GM12878 (cell line): Measurements from ENCODE around the gene MGAT5. TPM values are rescaled to one million over a fixed set of nuclear protein-coding genes. Genes with fewer than 3 reads are reported as not detected.

Experiments used
- ATAC-seq: fragments of 200-7000 bp; cut with Tn5 transposase; 3 replicates; pipeline ENCODE4 v1.9.1; 2020; ENCODE audit warnings: mild to moderate bottlenecking, moderate library complexity
- BruUV-seq: library from RNA; stranded (reverse); fragments of 400-500 nt; replicated peaks from 2 replicates; lab custom pipeline; 2021; lab: Mats Ljungman, UMichigan
- CTCF ChIA-PET: fragments of 300-600 bp; sonication (Branson Sonifier 250); formaldehyde crosslinking; extraction: SDS; loops from one replicate; lab custom pipeline; 2021; ENCODE audit warnings: inconsistent platforms; lab: Yijun Ruan, JAX
- POLR2A ChIA-PET: fragments of 350-600 bp; formaldehyde crosslinking; extraction: SDS; loops from one replicate; lab custom pipeline; 2021; ENCODE audit warnings: inconsistent platforms; lab: Charles Lee
- RAD21 ChIA-PET: fragments of 300-600 bp; sonication (Branson Sonifier 250); formaldehyde crosslinking; loops from one replicate; lab custom pipeline; 2023; ENCODE audit warnings: antibody characterized with exemption; ENCODE audit not compliant: unreplicated experiment; lab: Charles Lee
- SMC1A ChIA-PET: fragments of 300-600 bp; sonication (Branson Sonifier 250); formaldehyde crosslinking; loops from one replicate; lab custom pipeline; 2023; ENCODE audit not compliant: unreplicated experiment, uncharacterized antibody; lab: Charles Lee
- DNase-seq: peaks from one replicate; pipeline ENCODE4 v3.0.0-alpha.2; 2011; ENCODE audit warnings: low read depth, low spot score
- FAIRE-seq: peaks from 3 replicates; lab custom pipeline; 2011; peaks lifted over from hg19 to GRCh38; lab: Jason Lieb, UNC
- H2AFZ ChIP-seq: 2 replicates; pipeline ENCODE4 v1.6.0; 2011; ENCODE audit warnings: low read depth, low read length, control low read depth; ENCODE audit not compliant: control insufficient read depth
- H3K27ac ChIP-seq: 2 replicates; pipeline ENCODE4 v1.5.1; 2011; ENCODE audit warnings: control low read depth; ENCODE audit not compliant: control insufficient read depth, insufficient read depth
- H3K27me3 ChIP-seq, 2 experiments: replicated peaks in 1 of 2; 2 replicates each; pipeline versions ENCODE4 v1.6.0 to v1.6.1; 2011; ENCODE audit warnings: low read length in 1 of 2; ENCODE audit not compliant: control insufficient read depth in 2 of 2, insufficient read depth in 2 of 2
- H3K36me3 ChIP-seq, 2 experiments: 2 replicates each; pipeline ENCODE4 v1.5.1; 2011; ENCODE audit warnings: low read length in 1 of 2; ENCODE audit not compliant: control insufficient read depth in 2 of 2, insufficient read depth in 2 of 2
- H3K4me1 ChIP-seq: 2 replicates; pipeline ENCODE4 v1.6.1; 2011; ENCODE audit warnings: mild to moderate bottlenecking, low read length, moderate library complexity, mixed read lengths; ENCODE audit not compliant: control insufficient read depth, insufficient read depth
- H3K4me2 ChIP-seq: 2 replicates; pipeline ENCODE4 v1.6.0; 2011; ENCODE audit warnings: control low read depth; ENCODE audit not compliant: control insufficient read depth, insufficient read depth
- H3K4me3 ChIP-seq: fragments of 200-600 bp; sonication (generic); 2 replicates; pipeline ENCODE4 v1.5.1; 2016
- H3K79me2 ChIP-seq: 2 replicates; pipeline ENCODE4 v1.6.0; 2011; ENCODE audit warnings: low read length; ENCODE audit not compliant: control insufficient read depth, insufficient read depth
- H3K9ac ChIP-seq: 2 replicates; pipeline ENCODE4 v1.8.0; 2011; ENCODE audit warnings: low read length, control low read depth, mixed read lengths; ENCODE audit not compliant: control insufficient read depth, insufficient read depth
- H3K9me3 ChIP-seq: replicated peaks from 3 replicates; pipeline ENCODE4 v1.5.1; 2011; ENCODE audit warnings: mild to moderate bottlenecking, low read length; ENCODE audit not compliant: control insufficient read depth, insufficient read depth
- H4K20me1 ChIP-seq: 2 replicates; pipeline ENCODE4 v1.6.0; 2011; ENCODE audit not compliant: control insufficient read depth, insufficient read depth
- ELK1 ChIP-seq: IDR thresholded peaks from 2 replicates; pipeline ENCODE4 v1.6.1; 2012; ENCODE audit warnings: low read depth, low read length, improper control_type of control experiment
- FOXK2 ChIP-seq: fragments of 450-650 bp; IDR thresholded peaks from 2 replicates; pipeline ENCODE4 v1.6.1; 2017; ENCODE audit warnings: mild to moderate bottlenecking, moderate library complexity
- HDGF ChIP-seq: fragments of 450-650 bp; IDR thresholded peaks from 2 replicates; pipeline ENCODE4 v1.6.1; 2016; ENCODE audit warnings: antibody characterized with exemption
- IKZF2 ChIP-seq, 2 experiments: fragments of 450-650 bp; IDR thresholded peaks; 2 replicates each; pipeline ENCODE4 v1.6.1; 2017; ENCODE audit warnings: mild to moderate bottlenecking in 2 of 2, moderate library complexity in 2 of 2
- NFYA ChIP-seq: IDR thresholded peaks from 2 replicates; pipeline ENCODE4 v1.6.1; 2011; ENCODE audit warnings: low read depth, mild to moderate bottlenecking, low read length, improper control_type of control experiment, borderline replicate concordance
- PML ChIP-seq: IDR thresholded peaks from 2 replicates; pipeline ENCODE4 v1.6.1; 2012; ENCODE audit warnings: low read length, inconsistent platforms
- POLR2AphosphoS2 ChIP-seq: IDR thresholded peaks from 2 replicates; pipeline ENCODE4 v1.6.1; 2011; ENCODE audit warnings: low read depth, mild to moderate bottlenecking, low read length, improper control_type of control experiment, moderate library complexity
- RUNX3 ChIP-seq: IDR thresholded peaks from 2 replicates; pipeline ENCODE4 v1.6.1; 2012; ENCODE audit warnings: low read length, inconsistent platforms
- SMC3 ChIP-seq: IDR thresholded peaks from 2 replicates; pipeline ENCODE4 v1.6.1; 2011; ENCODE audit warnings: low read length, improper control_type of control experiment, borderline replicate concordance
- YBX1 ChIP-seq: fragments of 450-650 bp; IDR thresholded peaks from 2 replicates; pipeline ENCODE4 v1.6.1; 2016; ENCODE audit warnings: antibody characterized with exemption
- WGBS: methylation state at CpG from one replicate; pipeline ENCODE4 v1.1.6; 2016; ENCODE audit warnings: low lambda C conversion rate; ENCODE audit not compliant: insufficient replicate concordance, insufficient coverage; ENCODE audit errors: missing lambda C conversion rate; 5-methylcytosine and 5-hydroxymethylcytosine counted together
- in situ Hi-C: fragments of 300-500 bp; cut with MboI; formaldehyde crosslinking; loops from 9 replicates; pipeline ENCODE4 v1.14.3; 2018; ENCODE audit warnings: mixed read lengths
- intact Hi-C: fragments of 100-400 bp; cut with micrococcal nuclease; formaldehyde crosslinking; loops from one replicate; pipeline ENCODE4 v1.14.2; 2022; ENCODE audit not compliant: unreplicated experiment
- polyA plus RNA-seq, 11 experiments: library from polyadenylated mRNA; depleted of rRNA in 4 of 11; unstranded in 6 of 11; stranded (reverse) in 5 of 11; fragments of >200 nt; fragmentation: Nextera tagmentation in 4 of 11; fragmentation: Illumina TruSeq in 1 of 11; extraction: Ambion mirVana in 4 of 11; extraction: Trizol in 1 of 11; gene quantifications; 1 replicate in 1 of 11; 2 replicates in 10 of 11; pipeline versions ENCODE4 v1.2.1 to v1.2.3, GENCODE V29; 2011 to 2016; ENCODE audit warnings: inconsistent platforms in 2 of 11, missing spikeins in 2 of 11, low read depth in 1 of 11
- total RNA-seq, 4 experiments: library from RNA; depleted of rRNA in 3 of 4; stranded (reverse); fragments of >200 nt in 3 of 4; fragmentation: Illumina TruSeq in 1 of 4; extraction: Trizol in 1 of 4; gene quantifications; 2 replicates each; pipeline versions ENCODE4 v1.2.1 to v1.2.3, GENCODE V29; 2013 to 2021
- TF ChIP-seq, protein P1 (sequence below): fragments of 450-650 bp; IDR thresholded peaks from 2 replicates; pipeline ENCODE4 v1.6.1; 2017; ENCODE audit warnings: low read depth, mild to moderate bottlenecking, moderate library complexity

The MGAT5 gene
- total and polyA plus RNA-seq, 10 of the 15 experiments (the other 5 are each of a cell fraction or from before 2014, with no cell fraction given) = 4.9 to 104 (median 36.2) TPM

DNA sequence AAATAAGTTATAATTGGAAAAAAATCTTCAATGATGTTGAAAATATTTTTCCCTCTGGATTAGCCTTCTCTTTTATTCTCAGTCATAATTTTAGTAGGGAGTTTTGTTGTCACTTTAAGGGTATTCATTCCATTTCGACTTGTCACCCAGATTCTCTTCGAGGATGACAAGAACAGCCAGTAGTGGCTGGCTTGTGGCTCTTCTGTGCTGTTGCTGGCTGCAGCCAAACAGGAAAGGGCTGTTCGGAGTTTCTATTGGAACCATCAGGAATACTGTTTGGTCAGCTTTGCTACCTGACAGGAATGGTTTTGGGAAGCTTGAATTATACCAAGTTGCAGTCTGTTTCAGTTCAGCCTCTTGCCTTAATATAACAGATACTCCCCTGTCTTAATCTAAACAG lies 41.6 kb downstream of the MGAT5 start:
- ChIA-PET SMC1A (interaction anchor here (0.9 to 3.0 kb wide), 7 partner anchors 11 to 300 kb away, joined by 3 to 11 read pairs (median 6); no protein-coding TSS in a partner anchor), CTCF (interaction anchor here (0.7 kb wide), 1 partner anchor 177 kb away, joined by 3 read pairs; no protein-coding TSS in a partner anchor)

DNA sequence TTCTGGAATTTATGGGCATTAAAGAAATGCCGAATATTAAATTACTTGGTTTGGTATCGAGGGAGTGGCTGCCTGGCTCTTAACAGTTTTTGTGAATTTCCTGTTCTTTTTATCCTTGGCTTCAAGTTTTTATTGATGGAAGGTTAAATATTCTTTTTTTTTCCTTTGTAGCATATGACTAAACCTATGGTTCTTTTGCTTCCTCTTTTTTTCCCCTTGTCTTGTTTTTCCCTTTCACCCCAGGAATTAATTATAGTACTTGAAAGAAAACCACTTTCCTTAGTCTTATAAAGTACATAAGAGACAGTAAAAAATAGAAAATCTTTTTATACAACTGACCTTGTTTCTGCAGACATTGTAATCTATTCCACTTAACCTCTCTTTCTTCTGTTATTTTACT lies 42.4 kb downstream of the MGAT5 start:
- Histone ChIP-seq H3K27me3 (no peaks in the 10 kb centered on the region), H3K79me2 (peaks cover 55% of the 10 kb centered on the region), H3K4me2 (no peak overlapping the region), H3K36me3 (peaks cover 1 to 7% of the 10 kb centered on the region in 2 experiments; a peak in 3 of 4 replicates), H3K9ac (no peak overlapping the region), H3K9me3 (no peaks in the 10 kb centered on the region), H3K4me1 (peaks cover 48% of the 10 kb centered on the region), H3K4me3 (no peak overlapping the region), H4K20me1 (no peaks in the 10 kb centered on the region), H2AFZ (no peak overlapping the region), H3K27ac (peak overlapping the region; percentile 9; the same call in 1 of the 2 replicates)
- no peak for DNase-seq
- TF ChIP-seq SMC3 (no peak), NFYA (no peak), RUNX3 (0 out of 2 replicates have a peak, but pooled peaks have one; percentile 7), YBX1 (no peak), HDGF (no peak), IKZF2 (IDR thresholded peaks at IDR 0.05) (peak; percentile 44 to 45; a peak in 2 of 4 replicates)
- TF ChIP-seq, protein P1, sequence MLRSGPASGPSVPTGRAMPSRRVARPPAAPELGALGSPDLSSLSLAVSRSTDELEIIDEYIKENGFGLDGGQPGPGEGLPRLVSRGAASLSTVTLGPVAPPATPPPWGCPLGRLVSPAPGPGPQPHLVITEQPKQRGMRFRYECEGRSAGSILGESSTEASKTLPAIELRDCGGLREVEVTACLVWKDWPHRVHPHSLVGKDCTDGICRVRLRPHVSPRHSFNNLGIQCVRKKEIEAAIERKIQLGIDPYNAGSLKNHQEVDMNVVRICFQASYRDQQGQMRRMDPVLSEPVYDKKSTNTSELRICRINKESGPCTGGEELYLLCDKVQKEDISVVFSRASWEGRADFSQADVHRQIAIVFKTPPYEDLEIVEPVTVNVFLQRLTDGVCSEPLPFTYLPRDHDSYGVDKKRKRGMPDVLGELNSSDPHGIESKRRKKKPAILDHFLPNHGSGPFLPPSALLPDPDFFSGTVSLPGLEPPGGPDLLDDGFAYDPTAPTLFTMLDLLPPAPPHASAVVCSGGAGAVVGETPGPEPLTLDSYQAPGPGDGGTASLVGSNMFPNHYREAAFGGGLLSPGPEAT = 0 out of 2 replicates have a peak, but pooled peaks have one; percentile 17
- intact Hi-C loops = no loop called here
- RAD21 ChIA-PET = no interaction called here
- FAIRE-seq = no peak
- WGBS = 89% methylated on average over 2 of the region's 2 CpGs
- ATAC-seq = no peak
- no TSS peak for BruUV-seq
- SMC1A ChIA-PET = interaction anchor here (0.9 to 3.0 kb wide), 6 partner anchors 10 to 300 kb away, joined by 3 to 11 read pairs (median 6); no protein-coding TSS in a partner anchor
- CTCF ChIA-PET = interaction anchor here (0.9 to 1.4 kb wide), 3 partner anchors 18 to 115 kb away, joined by 3 to 5 read pairs (median 3); no protein-coding TSS in a partner anchor
- POLR2A ChIA-PET = no interaction called here
- in situ Hi-C loops = no loop called here

More for the DNA sequence above, 41.6 kb downstream of the MGAT5 start:
- no peak for TF ChIP-seq FOXK2
- no peak for TF ChIP-seq PML
- no peak for TF ChIP-seq ELK1
- TF ChIP-seq POLR2AphosphoS2 = no peak
- Histone ChIP-seq H3K27ac (peak overlapping the region; percentile 52; the same call in 1 of the 2 replicates), H3K4me3 (no peak overlapping the region), H3K27me3 (no peaks in the 10 kb centered on the region), H3K9ac (no peak overlapping the region), H3K79me2 (peaks cover 63% of the 10 kb centered on the region), H3K4me2 (no peak overlapping the region), H3K36me3 (peaks cover under 1 to 7% of the 10 kb centered on the region in 2 experiments; a peak in 3 of 4 replicates), H2AFZ (no peak overlapping the region), H4K20me1 (no peaks in the 10 kb centered on the region), H3K4me1 (peaks cover 57% of the 10 kb centered on the region), H3K9me3 (no peaks in the 10 kb centered on the region)
- no peak for FAIRE-seq
- RAD21 ChIA-PET = no interaction called here
- no peak for DNase-seq
- 90% methylated on average over 3 of the region's 3 CpGs for WGBS
- no peak for ATAC-seq
- POLR2A ChIA-PET = no interaction called here
- no TSS peak for BruUV-seq
- intact Hi-C loops (no loop called here), in situ Hi-C loops (no loop called here)
